Endometrium (tissue), 2 donors: ENCODE data around the gene SPTBN4.

Experiments
- FAIRE-seq: peaks from 2 replicates; lab custom pipeline; 2012; peaks lifted over from hg19 to GRCh38; lab: Jason Lieb, UNC
- donor health status: control.
- donor health status: control.

The SPTBN4 gene

GRCh38 chr19:40565910-40566495 is 99.2 kb downstream of the SPTBN4 start:
- no peak for FAIRE-seq

- FAIRE-seq: no peak
These were observed 100.4 kb downstream of the SPTBN4 start for GRCh38 chr19:40567040-40567749.

GRCh38 chr19:40567750-40568494 is 101.1 kb downstream of the SPTBN4 start:
- FAIRE-seq: no peak

GRCh38 chr19:40570313-40571004 is 103.7 kb downstream of the SPTBN4 start:
- peak; percentile 63 for FAIRE-seq

- FAIRE-seq: no peak
These were observed 104.2 kb downstream of the SPTBN4 start for GRCh38 chr19:40571005-40571318.

GRCh38 chr19:40571831-40572495 is 105.2 kb downstream of the SPTBN4 start:
- no peak for FAIRE-seq

- no peak for FAIRE-seq
These were observed 108.5 kb downstream of the SPTBN4 start for GRCh38 chr19:40575326-40575725.

GRCh38 chr19:40576151-40576584 is 109.4 kb downstream of the SPTBN4 start:
- no peak for FAIRE-seq

- FAIRE-seq: peak; percentile 68
These were observed 110.0 kb downstream of the SPTBN4 start, which contains the start of gene SHKBP1 for GRCh38 chr19:40576585-40577451. Gene SHKBP1 (plus strand): TSS chr19:40576873. CDS start chr19:40576900, 27 bp downstream.

- no peak for FAIRE-seq
These were observed 111.7 kb downstream of the SPTBN4 start for GRCh38 chr19:40578442-40578908.

GRCh38 chr19:40580619-40581018 is 113.8 kb downstream of the SPTBN4 start:
- no peak for FAIRE-seq

GRCh38 chr19:40581531-40581930 is 114.7 kb downstream of the SPTBN4 start:
- FAIRE-seq: no peak

GRCh38 chr19:40582467-40582866 is 115.7 kb downstream of the SPTBN4 start:
- FAIRE-seq: no peak

GRCh38 chr19:40583283-40583682 is 116.5 kb downstream of the SPTBN4 start:
- FAIRE-seq: no peak

GRCh38 chr19:40584007-40584406 is 117.2 kb downstream of the SPTBN4 start:
- no peak for FAIRE-seq

GRCh38 chr19:40585241-40585981 is 118.6 kb downstream of the SPTBN4 start:
- FAIRE-seq: no peak

GRCh38 chr19:40585982-40586422 is 119.2 kb downstream of the SPTBN4 start:
- FAIRE-seq: no peak

GRCh38 chr19:40586611-40587010 is 119.8 kb downstream of the SPTBN4 start:
- no peak for FAIRE-seq

GRCh38 chr19:40588110-40588854 is 121.5 kb downstream of the SPTBN4 start:
- FAIRE-seq: no peak
